Measurements from ENCODE around the gene LENEP. TPM values are rescaled to one million over a fixed set of nuclear protein-coding genes. Genes with fewer than 3 reads are reported as not detected.

LENEP gene
- polyA plus RNA-seq, 1 donor (not counting 4 experiments of a cell fraction or from before 2014, with no cell fraction given), result not detected

- H3K4me2 ChIP-seq (ENCODE audit: control insufficient read depth, extremely low read depth, insufficient read depth, low read depth, low read length), result no peak overlapping the region
- dilution Hi-C loops (cut with MboI; ENCODE audit: extremely low pct_ligation_motif_present, low sequenced_read_pairs), result no loop called here
- no peaks in the 10 kb centered on the region for H4K20me1 ChIP-seq (ENCODE audit: control insufficient read depth, extremely low read depth, insufficient read depth, low read length)
- peaks cover 0 to 17% of the 10 kb centered on the region in 2 experiments for H3K36me3 ChIP-seq (ENCODE audit: control insufficient read depth in 2 of 2, extremely low read depth in 1 of 2, insufficient read depth in 2 of 2, low read length in 2 of 2)
- H3K9me1 ChIP-seq (ENCODE audit: control insufficient read depth, extremely low read depth, insufficient read depth, low read length), result no peaks in the 10 kb centered on the region
- no peaks in the 10 kb centered on the region for H3K79me2 ChIP-seq (ENCODE audit: control insufficient read depth, insufficient read depth, low read length)
- no peaks in the 10 kb centered on the region for H3K27me3 ChIP-seq (ENCODE audit: control insufficient read depth, extremely low read depth, insufficient read depth, low read length)
- FAIRE-seq (no peak), DNase-seq (ENCODE audit: low read depth, low spot score) (no peak)
- H2AFZ ChIP-seq (ENCODE audit: control insufficient read depth, low read length), result no peak overlapping the region
- H3K27ac ChIP-seq (ENCODE audit: control insufficient read depth, insufficient read depth, low read length), result no peak overlapping the region
- no peaks in the 10 kb centered on the region for H3K4me1 ChIP-seq (ENCODE audit: control insufficient read depth, extremely low read depth, insufficient read depth, low read length)
- H3K4me3 ChIP-seq (ENCODE audit: control insufficient read depth in 2 of 3, extremely low read depth in 1 of 3, insufficient read depth in 2 of 3, low read depth in 1 of 3, low read length in 3 of 3), result no peak overlapping the region
- H3K9ac ChIP-seq (ENCODE audit: control insufficient read depth, extremely low read depth, insufficient read depth, low read length), result no peak overlapping the region
- H3K9me3 ChIP-seq (ENCODE audit: control insufficient read depth, low read depth, low read length), result no peaks in the 10 kb centered on the region
- TF ChIP-seq CTCF (optimal IDR thresholded peaks at IDR 0.05 in 1 of 3, IDR thresholded peaks at IDR 0.05 in 1 of 3, conservative IDR thresholded peaks at IDR 0.05 in 1 of 3; ENCODE audit: extremely low read depth in 1 of 3, insufficient read depth in 2 of 3, low read length in 3 of 3), result no peak
- no peak for TF ChIP-seq EZH2 (IDR thresholded peaks at IDR 0.05; ENCODE audit: low read length)
Observed at GRCh38 chr1:154944401-154945159, 48.8 kb upstream of the LENEP start.

- FAIRE-seq, result no peak
- dilution Hi-C loops (cut with MboI; ENCODE audit: extremely low pct_ligation_motif_present, low sequenced_read_pairs), result no loop called here
Observed at GRCh38 chr1:154945160-154945961, 48.0 kb upstream of the LENEP start.

More at GRCh38 chr1:154945160-154945961, 48.0 kb upstream of the LENEP start:
- H3K9me3 ChIP-seq (ENCODE audit: control insufficient read depth, low read depth, low read length), result no peaks in the 10 kb centered on the region
- H3K4me3 ChIP-seq (ENCODE audit: control insufficient read depth in 2 of 3, extremely low read depth in 1 of 3, insufficient read depth in 2 of 3, low read depth in 1 of 3, low read length in 3 of 3), result no peak overlapping the region
- no peaks in the 10 kb centered on the region for H3K4me1 ChIP-seq (ENCODE audit: control insufficient read depth, extremely low read depth, insufficient read depth, low read length)
- no peaks in the 10 kb centered on the region for H3K79me2 ChIP-seq (ENCODE audit: control insufficient read depth, insufficient read depth, low read length)
- no peak overlapping the region for H3K9ac ChIP-seq (ENCODE audit: control insufficient read depth, extremely low read depth, insufficient read depth, low read length)
- peaks cover 0 to 17% of the 10 kb centered on the region in 2 experiments for H3K36me3 ChIP-seq (ENCODE audit: control insufficient read depth in 2 of 2, extremely low read depth in 1 of 2, insufficient read depth in 2 of 2, low read length in 2 of 2)
- no peaks in the 10 kb centered on the region for H4K20me1 ChIP-seq (ENCODE audit: control insufficient read depth, extremely low read depth, insufficient read depth, low read length)
- TF ChIP-seq CTCF (optimal IDR thresholded peaks at IDR 0.05 in 1 of 3, IDR thresholded peaks at IDR 0.05 in 1 of 3, conservative IDR thresholded peaks at IDR 0.05 in 1 of 3; ENCODE audit: extremely low read depth in 1 of 3, insufficient read depth in 2 of 3, low read length in 3 of 3) (no peak), EZH2 (IDR thresholded peaks at IDR 0.05; ENCODE audit: low read length) (no peak)
- no peaks in the 10 kb centered on the region for H3K9me1 ChIP-seq (ENCODE audit: control insufficient read depth, extremely low read depth, insufficient read depth, low read length)
- H3K27ac ChIP-seq (ENCODE audit: control insufficient read depth, insufficient read depth, low read length), result no peak overlapping the region
- no peak for DNase-seq (ENCODE audit: low read depth, low spot score)
- H3K4me2 ChIP-seq (ENCODE audit: control insufficient read depth, extremely low read depth, insufficient read depth, low read depth, low read length), result no peak overlapping the region
- no peaks in the 10 kb centered on the region for H3K27me3 ChIP-seq (ENCODE audit: control insufficient read depth, extremely low read depth, insufficient read depth, low read length)
- H2AFZ ChIP-seq (ENCODE audit: control insufficient read depth, low read length), result no peak overlapping the region

All from keratinocyte (primary cell).